Germinal center (tissue), 1 donor: ENCODE results near the gene VTI1B.
"Not testable (repeated sequence)": the region's sequence is repeated elsewhere in the genome, so short reads cannot be mapped to it uniquely, and the experiment has no call there.

Experiments used
- DNase-seq: peaks from one replicate; pipeline ENCODE4 v3.0.0; 2012; ENCODE audit warnings: mixed read lengths, low spot score

Gene VTI1B, protein sequence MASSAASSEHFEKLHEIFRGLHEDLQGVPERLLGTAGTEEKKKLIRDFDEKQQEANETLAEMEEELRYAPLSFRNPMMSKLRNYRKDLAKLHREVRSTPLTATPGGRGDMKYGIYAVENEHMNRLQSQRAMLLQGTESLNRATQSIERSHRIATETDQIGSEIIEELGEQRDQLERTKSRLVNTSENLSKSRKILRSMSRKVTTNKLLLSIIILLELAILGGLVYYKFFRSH

DNA sequence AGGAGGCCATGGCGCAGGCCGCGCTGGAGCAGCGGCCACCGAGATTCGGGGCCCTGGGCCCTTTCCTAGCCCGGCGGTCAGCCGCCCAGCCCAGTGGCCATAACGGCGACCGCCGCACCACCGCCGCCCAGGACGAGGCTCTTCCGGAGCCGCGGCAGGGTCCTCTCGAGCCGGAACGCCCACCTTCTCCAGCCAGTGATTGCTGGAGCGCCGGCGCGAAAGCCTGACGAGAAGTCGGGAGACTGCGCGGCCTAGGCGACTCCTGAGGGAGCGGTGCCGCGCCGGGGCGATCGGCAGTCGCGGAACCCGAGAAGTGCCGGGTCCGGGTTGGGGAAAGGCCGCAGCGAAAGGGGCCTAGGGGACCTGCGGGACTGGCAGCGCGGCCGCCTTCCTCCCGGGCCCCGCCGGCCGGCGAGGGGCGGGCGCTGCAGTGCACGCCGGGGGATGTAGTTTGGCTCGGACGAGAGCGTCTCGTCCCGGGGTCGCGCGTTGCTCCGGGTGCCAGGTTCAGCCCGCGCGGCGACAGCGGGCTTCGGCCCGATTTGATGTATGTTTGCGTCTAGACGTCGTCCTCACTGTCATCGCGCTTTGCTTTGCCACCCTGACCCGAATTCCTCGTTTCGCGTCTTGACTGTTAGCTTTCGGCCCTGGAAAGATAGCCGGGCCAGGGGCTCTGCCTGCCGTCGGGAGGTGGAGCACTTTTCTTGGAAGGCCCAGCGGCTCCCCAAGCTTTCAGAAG is at the start of gene VTI1B:
Gene VTI1B (minus strand): TSS at position 153 of the 739 bp plus-strand sequence. CDS start 143 bp downstream, at position 10.
- DNase-seq: peak; percentile 85

DNA sequence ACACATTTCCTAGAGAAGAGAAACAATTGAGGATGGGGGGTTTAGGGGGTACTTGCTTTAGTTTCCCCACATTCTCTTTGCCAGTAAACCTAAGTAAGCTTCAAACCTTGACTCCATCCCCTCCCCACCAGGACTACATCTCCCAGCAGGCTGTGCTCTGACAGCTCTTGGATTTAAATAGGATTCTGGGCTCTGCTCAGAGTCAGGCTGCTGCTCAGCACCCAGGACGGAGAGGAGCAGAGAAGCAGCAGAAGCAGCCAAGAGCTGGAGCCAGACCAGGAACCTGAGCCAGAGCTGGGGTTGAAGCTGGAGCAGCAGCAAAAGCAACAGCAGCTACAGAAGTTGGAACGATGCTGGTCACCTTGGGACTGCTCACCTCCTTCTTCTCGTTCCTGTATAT is 47.9 kb upstream of the VTI1B start:
- DNase-seq: no peak

DNA sequence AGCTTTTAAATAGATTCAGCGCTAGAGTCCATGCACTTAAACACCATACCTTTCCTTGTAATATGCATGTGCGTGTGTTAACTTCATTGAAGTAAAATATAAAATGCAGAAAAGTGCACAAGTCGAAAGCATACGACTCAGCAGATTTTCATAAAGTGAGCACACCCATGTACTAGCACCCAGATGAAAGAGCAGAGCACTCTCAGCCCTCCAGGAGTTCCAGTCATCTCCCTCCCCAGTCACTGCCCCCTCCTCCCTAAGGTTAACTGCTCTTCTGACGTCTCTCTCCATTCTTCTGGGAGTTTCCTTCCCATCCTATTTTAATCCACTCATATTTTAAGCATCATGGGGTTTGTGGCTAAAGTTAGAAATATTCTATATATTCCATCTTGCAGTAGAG is 47.4 kb upstream of the VTI1B start:
- no peak for DNase-seq

DNA sequence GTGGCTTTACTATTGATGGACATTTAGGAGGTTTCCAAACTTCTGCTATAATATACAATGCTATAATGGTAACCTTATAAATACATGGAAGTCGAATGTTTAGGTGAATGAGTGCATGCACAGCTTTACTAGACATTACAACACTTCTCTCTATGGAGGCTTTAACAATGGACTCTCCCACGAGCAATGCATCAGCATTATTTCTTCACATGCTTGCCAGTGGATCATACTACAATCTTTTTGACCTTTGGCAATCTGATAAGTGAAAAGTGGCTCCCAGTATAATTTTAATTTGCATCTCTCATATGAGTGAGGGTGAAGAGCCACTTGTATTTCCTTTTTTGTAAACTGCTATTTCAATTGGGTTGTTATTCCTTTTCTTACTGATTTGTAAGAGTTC is 45.4 kb upstream of the VTI1B start:
- no peak for DNase-seq

DNA sequence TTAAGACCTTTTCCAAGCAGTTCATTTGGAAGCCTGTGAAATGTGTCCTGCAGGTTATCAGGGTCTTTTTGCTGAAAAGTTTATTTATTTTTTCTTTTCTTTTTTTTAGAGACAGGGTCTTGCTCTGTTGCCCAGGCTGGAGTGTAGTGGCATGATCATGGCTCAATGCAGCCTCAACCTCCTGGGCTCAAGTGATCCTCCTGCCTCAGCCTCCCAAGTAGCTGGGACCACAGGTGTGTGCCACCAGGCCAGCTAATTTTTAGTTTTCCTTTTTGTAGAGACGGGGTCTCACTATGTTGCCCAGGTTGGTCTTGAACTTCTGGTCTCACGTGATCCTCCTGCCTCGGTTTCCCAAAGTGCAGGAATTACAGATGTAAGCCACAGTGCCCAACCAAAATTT is 45.0 kb upstream of the VTI1B start:
- DNase-seq: not testable (repeated sequence)

DNA sequence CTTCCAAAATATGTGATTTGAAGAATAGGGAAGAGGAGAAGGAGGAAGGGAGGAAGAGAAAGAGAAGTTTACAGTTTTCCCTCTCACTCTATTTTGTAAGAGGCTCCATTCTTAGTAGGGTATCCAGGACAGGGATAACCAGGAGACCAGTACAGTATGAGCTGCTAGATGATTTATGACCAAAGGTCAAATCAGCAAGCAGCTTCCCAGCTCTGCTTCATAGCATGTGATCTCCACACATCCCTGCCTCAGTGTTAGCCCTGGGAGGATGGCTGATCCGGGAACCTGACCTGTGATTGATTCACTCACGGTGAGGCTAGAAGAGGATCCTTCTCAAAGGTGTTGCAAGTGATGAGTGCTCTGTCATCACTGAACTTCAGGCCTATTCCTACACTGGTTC is 43.8 kb upstream of the VTI1B start:
- no peak for DNase-seq

DNA sequence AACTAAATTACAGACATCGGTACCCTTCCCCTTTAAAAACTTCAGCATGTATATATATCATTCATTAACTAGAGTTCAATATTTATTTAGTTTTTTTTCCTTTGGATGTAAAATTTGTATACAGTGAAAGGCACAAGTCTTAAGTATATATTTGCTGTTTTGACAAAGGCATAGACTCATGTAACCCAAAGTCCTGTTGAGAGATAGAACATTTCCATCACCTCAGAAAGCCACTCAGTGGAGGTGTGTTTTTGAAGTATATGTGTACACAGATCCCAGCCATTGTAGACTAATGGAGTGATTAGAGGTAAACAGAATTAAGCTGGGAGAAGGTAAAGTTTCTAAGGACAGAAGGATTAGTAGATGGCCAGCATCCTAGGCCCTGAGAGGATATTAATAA is 42.6 kb upstream of the VTI1B start:
- DNase-seq: no peak

DNA sequence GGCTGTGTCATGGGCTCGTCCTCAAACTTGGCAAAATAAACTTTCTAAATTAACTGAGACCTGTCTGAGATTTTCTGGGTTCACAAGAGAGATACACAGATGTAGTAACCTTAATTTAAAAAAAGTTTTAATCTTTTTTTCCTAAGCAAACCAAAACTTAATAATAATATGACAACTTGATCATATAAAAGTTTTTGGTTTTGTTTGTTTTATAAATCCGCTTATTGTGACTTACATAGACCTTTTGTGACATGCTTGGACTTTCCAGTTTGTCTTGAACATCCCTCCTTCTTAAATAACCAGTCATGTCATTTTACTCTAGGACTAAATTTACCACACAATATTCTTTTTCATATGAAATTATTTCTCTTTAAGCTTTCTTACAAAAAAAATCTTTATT is 35.8 kb upstream of the VTI1B start:
- DNase-seq: no peak

DNA sequence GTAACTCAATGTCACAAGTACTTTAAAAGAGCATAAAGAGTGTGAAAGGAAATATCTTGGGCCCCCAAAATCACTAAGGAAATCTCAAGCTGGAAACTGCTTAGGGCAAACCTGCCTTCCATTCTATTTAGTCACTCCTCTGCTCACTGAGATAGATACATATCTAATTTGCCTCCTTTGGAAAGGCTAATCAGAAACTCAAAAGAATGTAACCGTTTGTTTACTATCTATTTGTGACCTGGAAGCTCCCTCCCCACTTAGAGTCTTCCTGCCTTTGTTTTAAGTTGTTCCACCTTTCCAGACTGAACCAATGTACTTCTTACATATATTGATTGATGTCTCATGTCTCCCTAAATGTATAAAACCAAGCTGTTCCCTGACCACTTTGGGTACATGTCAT is 35.4 kb upstream of the VTI1B start:
- DNase-seq: not testable (repeated sequence)

DNA sequence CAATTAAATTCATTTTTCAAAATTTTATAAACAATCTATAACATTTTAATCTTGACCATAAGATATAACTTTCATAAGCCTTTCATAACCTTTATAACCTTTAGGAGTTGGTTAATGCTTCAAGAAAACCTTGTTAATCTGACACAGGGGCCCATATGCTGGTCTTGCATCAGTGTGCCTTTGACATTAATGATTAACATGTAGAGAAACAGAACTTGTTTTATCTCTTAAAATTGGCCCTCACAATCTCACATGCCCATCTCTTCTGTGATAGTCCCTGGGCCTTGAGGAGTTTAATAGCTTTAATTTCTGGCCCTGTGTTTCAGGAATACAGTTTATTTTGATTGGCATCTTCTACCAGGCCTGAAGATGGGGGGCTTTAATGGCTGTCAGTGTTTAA is 34.9 kb upstream of the VTI1B start:
- DNase-seq: not testable (repeated sequence)

DNA sequence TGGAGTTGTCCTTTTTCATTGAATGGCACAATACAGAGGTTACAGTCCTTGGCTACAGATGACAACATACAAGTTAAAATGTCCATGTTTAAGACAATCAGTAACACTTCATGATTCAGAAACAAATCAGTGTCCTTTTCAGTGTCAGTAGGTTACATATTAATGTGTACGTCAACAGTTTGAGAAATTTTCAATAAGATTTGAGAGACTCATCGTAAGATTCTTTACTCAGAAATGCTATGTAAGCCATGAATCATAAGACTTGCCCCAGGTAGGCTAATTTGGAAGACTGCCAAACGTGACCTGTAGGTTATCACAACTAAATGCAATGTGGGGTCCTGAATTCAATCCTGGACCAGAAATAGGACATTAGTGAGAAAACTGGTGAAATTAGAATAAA is 30.8 kb upstream of the VTI1B start:
- DNase-seq: no peak

DNA sequence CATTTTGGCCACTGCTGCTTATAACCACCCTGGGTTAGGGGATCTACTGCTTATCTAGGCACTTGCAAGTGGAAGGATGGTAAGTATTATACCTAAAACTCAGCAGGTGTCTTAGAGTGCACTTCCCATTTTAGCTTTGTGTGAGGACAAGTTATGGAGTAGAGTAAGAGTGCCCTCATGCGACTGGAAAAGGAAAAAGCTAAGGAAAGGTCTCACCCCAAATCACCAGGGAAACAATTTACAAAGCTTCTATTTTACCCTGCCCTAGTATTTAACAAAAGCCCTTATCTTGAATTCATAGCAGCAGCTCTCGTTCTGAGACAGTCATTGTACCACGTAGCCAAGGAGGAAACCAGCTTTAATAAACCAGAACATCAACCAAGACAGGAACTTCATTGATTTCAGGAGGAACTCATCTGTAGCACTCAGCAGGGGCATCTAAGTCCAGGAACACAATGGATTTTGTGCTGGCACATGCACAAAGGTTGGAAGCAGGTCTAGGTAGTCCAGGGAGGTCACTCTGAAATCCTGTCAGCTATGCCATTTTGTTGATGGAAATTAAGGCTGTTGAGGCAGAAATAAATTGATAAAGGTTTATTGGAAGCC is 30.2 kb upstream of the VTI1B start:
- peak; percentile 54 for DNase-seq

DNA sequence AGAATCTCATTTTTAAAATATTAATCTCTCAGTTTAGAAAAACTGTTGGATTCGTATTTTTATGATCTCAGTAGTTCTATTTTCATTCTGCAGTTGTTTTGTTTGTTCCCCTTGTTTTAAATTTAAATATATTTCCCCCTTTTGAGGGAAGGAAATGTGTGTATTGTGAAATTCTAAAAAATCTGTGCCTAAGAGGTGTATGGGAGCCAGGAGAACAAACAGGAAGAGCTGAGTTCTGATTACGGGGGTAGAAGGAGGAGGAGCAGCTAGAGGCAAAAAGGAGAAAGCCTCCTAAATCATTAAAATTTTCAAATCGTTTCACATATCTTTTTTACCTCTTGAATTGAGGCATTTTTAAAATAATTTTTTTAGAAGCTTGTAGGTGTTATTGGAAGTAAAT is 29.6 kb upstream of the VTI1B start:
- DNase-seq: no peak

DNA sequence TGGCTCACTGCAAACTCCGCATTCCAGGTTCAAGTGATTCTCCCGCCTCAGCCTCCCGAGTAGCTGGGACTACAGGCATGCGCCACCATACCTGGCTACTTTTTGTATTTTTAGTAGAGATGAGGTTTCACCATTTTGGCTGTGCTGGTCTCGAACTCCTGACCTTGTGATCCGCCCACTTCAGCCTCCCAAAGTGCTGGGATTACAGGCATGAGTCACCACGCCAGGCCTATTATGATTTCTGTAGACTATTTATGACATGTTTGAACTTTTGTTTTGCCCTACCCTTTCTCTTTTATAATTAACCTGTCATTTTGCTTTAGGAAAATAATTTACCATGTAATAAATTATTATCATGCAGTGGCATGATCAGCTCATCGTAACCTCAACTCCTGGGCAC is 27.1 kb upstream of the VTI1B start, which contains the start of gene RDH12:
Gene RDH12 (plus strand): TSS at position 395 of the 400 bp plus-strand sequence. CDS start 20,757 bp downstream, outside the sequence.
- not testable (repeated sequence) for DNase-seq

DNA sequence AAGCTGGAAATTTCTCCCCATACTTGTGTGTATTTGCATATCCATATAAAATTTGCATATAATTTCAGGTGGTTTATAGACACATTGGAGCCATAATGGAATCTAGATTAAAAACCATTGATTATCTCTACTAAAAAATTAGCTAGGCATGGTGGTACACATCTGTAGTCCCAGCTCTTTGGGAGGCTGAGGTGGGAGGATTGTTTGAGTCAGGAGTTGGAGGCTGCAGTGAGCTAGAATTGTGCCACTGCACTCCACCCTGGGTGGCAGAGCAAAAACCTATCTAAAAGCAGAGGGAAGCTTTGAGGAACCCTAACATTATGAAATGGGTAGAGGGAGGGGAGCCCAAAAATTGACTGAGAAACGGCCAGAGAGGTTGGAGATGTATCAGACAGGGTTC is 23.7 kb upstream of the VTI1B start:
- no peak for DNase-seq

DNA sequence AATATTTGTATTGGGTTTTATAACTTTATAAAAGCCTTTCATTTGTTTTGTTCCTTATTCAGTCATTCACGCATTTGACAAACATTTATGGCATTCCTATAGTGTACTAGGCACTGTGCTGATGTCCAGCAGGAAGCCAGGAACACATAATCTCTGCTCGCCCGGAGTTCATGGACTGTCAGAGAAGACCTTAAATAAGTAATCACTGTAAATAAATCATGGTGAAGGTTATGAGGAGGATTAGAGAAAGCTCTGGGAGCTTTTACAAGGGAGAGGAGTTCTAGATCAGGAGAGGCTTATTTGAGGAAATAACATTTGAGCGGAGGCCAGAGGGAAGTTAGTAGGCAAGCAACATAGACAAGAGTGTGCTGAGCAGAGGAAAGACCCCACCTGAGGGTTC is 22.6 kb upstream of the VTI1B start:
- DNase-seq: no peak

DNA sequence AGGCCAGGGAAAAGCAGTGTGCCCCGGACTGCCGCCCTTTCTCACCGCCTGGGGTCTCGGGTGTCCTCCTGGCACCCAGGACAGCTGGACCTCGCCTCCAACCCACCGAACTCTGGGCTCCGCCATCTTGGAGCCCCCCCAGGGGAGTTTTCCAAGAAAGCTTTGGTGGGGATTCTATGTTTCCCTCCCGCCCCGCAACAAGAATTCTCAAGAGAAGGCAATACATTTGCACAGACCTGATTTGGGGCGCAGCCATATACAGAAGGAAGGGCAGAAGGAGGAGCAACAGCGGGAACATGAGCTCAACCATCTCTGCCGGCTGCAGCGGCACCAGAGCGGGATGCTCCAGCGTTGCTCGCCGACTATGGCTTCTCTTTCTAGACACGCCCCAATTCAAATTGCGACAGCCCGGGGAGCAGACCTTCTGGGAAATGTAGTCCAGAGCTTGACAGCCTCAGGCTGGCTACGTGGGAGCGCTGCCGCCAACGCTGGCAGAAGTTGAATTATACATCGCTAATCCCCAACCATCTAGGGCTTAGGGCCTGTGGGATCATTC is 21.0 kb upstream of the VTI1B start, which contains the start of gene RDH11:
Gene RDH11 (minus strand): TSS at position 371 of the 556 bp plus-strand sequence. CDS start 61 bp downstream, at position 310.
- peak; percentile 90 for DNase-seq

DNA sequence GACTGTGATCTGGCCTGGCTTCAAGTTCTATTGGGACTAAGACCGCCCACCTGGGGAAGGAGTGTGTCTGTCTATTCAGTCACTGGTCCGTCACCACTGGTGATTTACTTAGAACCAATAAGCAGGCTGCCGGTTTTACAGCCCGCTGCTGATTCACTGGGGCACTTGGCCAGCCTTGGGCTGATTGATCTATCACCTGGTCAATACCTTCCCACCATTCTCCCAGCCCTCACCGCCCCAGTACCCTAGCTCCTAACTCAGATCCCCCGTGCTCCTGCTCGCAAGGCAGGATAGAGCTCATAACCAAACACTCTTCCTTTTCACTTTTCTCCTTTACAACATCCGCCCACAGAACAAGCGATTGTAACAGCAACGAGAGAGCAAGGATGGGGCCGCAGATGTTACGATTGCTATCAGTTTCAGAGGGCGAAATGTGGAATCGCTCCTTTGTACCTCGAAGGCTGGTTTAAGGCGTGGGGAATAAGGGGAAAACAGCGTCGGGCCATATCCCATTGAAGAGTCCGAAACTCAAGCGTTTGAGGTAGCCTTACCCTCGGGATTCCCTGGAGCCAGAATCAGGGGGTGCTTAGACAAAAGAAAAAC is 20.5 kb upstream of the VTI1B start:
- peak; percentile 87 for DNase-seq

DNA sequence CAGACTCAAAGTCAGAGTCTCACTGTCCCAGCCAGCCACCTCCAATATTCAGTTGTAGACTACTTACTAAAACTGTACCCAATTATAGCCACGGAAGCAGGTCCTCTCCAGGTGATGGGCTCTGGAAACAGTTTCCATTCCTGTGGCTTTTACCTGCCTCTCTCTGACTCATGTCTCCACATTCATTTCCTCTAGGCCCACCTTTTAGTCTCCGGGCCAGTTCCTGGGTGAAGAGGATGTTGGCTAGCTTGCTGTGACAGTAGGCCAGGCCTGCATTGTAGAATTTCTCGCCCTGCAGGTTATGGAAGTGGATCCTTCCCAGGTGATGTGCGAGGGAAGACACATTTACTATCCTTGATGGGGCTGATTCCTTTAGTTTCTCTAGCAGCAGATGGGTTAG is 15.6 kb upstream of the VTI1B start:
- no peak for DNase-seq

DNA sequence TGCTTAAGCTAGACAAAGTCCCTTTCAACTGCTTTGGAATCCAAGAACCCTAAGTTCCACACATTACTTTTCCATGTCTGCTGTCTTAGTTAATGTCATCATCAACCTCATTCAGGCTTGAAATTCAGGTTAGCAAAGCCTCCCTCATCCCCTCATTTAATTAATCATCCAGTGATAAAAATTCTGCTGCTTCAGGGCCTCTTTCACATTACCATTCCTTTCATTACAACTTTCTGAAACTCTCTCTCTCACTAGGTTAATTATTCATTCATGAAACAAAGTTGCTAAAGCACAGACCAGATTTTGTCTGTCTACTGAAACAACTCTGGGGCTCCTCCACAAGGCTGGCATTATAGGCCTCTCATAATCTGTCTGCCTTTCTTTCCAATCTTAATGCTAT is 9.4 kb upstream of the VTI1B start:
- DNase-seq: no peak

DNA sequence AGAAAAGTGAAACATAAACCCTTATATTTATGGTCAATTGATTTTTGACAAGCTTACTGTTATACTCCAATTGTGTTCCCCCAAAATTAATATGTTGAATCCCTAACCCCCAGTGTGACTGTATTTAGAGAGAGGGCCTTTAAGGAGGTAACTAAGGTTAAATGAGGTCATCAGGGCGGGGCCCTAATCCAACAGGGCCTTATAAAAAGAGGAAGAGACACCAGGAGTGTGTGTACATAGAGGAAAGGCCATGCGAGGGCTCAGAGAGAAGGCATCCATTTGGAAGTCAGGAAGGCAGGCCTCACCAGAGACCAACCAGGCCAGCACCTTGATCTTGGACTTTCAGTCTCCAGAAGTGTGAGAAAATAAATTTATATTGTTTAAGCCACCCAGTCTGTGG is 6.5 kb upstream of the VTI1B start:
- DNase-seq: no peak

DNA sequence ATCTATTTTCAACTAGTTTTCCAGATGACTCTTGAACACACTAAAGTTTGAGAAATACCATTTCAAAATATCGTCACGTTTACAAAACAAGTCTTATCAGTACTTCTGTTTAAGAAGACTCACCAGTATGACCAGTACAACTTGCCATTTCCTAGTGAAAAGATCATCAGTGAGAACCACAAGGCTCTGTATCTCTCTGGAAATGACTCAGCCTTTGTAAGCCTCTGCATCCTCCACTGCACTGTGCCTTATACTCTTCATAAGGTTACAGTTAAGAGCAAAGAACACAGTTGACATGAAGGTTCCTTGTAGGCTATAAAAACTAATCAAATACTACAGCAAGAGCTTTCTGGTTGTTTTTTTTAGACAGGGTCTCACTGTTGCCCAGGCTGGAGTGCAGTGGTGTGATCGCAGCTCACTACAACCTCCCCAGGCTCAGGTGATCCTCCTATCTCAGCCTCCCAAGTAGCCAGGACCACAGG is 5.7 kb upstream of the VTI1B start:
- DNase-seq: no peak
